SKM-1 (cell line): Measurements from ENCODE around the gene NOL4L.
"Not testable (repeated sequence)": the region's sequence is repeated elsewhere in the genome, so short reads cannot be mapped to it uniquely, and the experiment has no call there.

ENCODE experiments used
- DNase-seq: peaks from one replicate; lab custom pipeline; 2025; ENCODE audit not compliant: unreplicated experiment; lab: John Stamatoyannopoulos, UW

The NOL4L gene

DNA sequence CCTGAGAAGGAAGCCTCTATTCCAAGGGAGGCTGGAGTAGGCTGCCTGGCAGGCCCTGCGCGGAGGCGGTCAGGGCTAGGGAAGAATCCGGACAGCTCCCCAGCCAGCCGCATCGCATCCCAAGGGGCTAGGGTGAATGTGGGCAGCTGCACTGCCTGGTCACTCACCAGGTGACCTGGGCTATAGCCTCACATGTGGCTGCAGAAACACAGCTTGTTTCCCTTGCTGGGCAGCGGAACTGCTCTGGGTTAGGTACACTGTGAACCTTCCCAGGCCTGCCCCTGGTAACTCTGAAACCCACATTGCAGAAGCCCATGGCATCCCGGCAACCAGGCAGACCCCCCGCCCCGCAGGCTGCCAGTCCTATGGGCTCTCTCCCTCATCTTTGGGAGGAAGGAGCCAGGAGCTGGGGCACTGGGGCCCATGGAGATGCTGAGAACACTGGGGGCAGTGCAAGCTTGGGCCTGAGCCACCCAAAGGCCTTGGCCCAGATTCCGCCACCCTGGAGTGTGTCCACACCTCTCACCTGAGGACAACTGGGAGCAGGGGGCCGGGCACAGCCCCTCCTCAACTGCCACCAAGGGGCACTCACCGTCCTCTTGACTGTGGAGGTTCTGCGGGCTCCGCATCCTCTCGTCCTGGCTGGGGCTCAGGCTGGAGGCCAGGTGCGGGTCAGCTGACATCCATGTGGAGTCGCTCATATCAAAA is 111.0 kb downstream of the NOL4L start:
- DNase-seq, result no peak

GRCh38 chr20:32473231-32474008 is 111.7 kb downstream of the NOL4L start:
- DNase-seq, result no peak

DNA sequence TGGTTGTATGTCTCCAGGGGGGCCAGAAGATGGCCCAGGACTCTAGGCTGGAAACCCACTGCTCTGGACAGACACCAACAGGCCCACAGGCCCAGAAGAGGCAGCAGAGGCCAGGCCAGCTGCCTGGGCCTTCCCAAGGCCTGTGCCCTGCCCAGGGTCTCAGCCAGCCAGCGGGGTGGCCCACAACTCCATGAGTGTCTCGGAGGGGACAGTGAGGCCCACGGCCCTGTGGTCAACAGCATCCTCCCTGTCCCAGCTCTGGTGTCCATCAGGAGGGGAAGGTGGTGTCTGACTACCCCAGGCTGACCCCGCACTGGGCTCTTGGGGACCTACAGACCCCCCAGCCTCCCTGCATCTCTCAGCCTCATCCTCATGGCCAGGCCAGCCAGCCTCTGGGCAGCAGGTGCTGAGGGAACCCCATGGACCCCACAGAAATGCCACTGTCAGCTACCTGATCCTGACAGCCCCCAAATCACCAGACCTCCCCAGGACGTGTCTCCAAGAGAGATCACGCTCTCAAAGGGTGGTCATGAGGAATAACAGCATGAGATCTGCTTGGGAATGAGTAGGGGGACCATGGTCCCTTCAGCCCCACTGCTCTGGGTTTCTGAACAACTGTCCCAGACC is 112.4 kb downstream of the NOL4L start:
- no peak for DNase-seq

GRCh38 chr20:32470940-32471339 is 114.2 kb downstream of the NOL4L start:
- no peak for DNase-seq

DNA sequence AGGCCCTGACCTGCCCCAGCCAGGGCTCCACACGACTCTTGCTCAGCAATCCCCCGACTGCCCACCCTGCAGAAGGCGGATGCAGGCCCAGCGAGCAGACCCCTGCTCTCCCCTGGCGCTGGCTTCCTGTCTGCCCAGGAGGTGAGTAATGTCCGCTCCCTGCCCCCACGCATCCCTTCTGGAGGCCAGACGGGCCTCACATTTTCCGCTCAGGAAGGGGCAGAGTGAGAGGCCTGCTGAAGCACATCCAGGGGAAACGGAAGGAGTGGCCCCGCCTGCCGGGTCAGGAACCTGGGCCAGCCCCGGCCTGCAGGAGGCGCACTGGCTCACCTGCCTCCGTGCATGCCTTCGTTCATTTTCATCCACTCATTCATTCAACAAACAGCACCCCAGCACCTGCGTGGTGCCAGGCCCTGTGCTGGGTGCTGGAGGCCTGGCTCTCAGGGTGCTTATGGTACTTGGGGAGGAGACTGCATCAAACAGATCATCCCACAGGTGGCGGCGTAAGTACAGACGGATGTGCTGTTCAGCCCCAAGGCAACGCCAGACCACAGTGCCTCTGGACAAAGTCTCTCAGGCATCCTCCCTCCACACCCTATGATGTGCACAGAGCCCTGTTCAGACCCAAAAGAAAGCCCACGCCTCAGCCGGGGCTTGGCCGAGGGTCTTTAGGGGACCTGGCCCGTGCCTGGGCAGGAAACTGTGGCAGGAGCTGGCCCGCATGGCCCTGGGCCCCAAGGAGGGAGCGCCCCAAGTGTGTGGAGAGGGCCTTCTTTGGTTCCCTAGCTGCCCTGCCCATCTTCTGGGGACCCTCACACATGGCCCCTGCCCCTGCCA is 114.9 kb downstream of the NOL4L start:
- no peak for DNase-seq

GRCh38 chr20:32468860-32469259 is 116.3 kb downstream of the NOL4L start:
- no peak for DNase-seq

DNA sequence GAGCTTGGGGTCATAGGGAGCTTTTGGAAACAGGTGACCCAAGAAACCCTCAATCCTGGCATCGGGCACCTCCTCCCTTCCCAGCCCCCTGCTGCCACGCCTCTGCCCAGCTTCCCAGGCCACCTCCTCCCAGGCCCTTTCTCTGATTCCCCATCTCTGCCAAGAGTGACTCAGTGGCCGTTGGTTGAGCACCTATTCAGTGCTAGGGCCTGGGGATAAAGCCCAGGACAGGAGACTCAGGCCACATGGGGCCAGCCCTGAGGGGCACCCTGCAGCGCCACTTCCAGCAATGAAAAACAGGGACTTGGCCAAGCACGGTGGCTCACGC is 116.9 kb downstream of the NOL4L start:
- no peak for DNase-seq

DNA sequence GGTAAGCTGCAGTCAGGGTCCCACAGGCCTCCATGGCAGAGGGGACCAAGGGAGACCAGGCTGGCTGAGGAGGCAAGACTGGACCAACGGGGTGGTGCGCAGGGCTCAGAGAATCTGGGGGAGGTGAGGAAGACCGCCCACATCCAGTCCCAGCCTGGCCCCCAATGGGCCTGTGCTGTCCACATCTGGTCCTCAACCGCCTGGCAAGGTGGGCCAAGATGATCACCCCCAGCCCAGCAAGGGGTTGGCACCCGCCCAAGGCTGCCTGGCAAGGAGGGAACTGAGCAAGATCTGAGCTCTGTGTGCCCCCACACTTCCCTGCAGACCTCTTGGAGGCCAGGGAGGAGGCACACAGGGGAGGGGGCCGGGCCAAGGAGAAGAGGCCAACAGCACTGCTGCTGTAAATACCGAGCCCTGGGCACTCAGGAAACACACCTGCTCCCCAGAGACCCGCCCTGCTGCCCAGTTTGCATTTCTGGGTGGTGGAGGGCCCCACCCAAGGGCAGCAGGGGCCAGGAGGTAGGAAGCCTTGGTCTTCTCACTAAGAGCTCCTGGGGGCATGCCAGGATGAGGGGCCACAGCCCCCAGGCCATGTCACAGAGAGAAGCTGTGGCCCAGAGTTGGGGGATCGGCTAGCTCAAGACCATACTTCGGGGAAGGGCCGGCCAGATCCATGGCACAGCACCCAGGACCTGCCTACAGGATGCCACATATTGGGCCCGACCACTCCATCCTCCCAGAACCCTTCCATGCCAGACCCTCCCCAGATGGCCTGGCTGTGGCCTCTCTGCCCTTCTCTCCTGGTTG is 117.4 kb downstream of the NOL4L start:
- DNase-seq, result no peak

- DNase-seq, result no peak
Measured at GRCh38 chr20:32466739-32467505, 118.2 kb downstream of the NOL4L start.

DNA sequence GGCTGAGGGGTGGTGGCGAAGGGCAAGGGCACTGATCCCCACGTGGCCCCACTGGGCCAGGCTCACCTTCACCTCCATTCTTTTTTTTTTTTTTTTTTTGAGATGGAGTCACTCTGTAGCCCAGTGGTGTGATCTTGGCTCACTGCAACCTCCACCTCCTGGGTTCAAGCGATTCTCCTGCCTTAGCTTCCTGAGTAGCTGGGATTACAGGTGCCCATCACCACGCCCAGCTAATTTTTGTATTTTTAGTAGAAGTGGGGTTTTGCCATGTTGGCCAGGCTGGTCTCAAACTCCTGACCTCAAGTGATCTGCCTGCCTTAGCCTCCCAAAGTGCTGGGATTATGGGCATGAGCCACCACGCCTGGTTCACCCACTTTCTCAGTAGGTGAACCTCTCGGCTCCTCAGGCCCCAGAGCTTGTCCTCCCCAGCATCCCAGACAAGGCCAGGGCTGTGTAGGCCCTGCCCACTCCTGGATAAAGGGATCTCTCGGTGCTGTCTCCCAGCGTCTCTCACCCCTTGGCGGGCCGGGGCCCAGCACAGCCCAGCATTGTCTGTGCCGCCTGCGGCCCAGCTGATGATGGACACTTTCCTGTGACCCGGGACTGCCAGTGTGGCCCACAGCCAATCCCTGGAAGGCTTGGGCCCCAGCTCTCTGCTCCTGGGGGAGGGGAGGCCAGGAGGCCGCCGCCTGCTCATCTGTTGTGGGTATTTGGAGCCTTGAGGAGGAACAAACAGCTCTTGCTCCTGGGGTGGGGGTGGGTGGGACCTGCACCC is 119.0 kb downstream of the NOL4L start:
- DNase-seq, result not testable (repeated sequence)

- DNase-seq, result no peak
Measured at GRCh38 chr20:32465092-32465900, 119.8 kb downstream of the NOL4L start.

GRCh38 chr20:32464401-32465091 is 120.6 kb downstream of the NOL4L start:
- no peak for DNase-seq

GRCh38 chr20:32463642-32464400 is 121.3 kb downstream of the NOL4L start:
- no peak for DNase-seq

DNA sequence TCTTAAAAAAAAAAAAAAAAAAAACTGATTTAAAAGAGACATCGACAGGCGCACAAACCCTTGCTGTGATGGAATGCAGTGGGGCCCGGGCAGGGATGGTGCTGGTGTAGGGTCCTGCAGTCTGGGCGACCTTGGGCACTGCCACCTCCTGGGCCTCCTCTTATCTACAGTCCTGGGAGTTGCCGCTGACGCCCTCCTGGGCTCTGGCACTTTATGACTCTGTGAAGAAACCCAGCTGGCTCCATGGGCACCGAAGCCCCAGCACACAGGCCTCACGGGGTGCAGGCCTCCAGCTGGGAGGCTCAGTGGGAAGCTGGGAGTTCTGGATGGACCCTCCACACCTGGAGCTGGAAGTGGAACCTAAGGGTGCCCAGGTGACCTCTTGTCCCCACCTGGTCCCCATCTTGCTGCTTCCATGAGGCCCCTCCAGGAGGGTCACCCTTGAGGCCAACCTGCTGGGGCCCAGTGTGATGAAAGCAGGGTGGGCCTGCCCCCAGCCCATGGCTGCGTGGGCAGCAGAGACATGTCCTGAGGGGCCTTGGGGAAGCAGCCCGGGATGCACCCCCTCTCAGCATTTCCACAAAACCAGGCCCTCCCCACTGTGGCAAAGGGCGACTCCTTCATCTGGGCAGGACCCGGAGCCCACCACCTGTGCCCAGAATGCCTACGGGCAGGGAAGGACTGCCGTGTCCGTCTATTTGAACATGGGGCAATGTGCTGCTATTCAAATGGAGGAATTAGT is 122.1 kb downstream of the NOL4L start:
- no peak for DNase-seq

GRCh38 chr20:32461836-32462600 is 123.1 kb downstream of the NOL4L start:
- no peak for DNase-seq
